Stimulated activated CD4-positive, alpha-beta T cell treated with anti-CD3 and anti-CD28 coated beads, Interleukin-2, amount 100 ng/mL, for 24 hours (primary cell): ENCODE data around the gene GPR3.
"Not testable (repeated sequence)": the region's sequence is repeated elsewhere in the genome, so short reads cannot be mapped to it uniquely, and the experiment has no call there.

Experiments
- DNase-seq, 2 donors: peaks; one replicate each; pipeline ENCODE4 v3.0.0-alpha.2; 2020

Gene GPR3

GRCh38 chr1:27400082-27400962, 7.9 kb downstream of the GPR3 start:
- DNase-seq: no peak

DNA sequence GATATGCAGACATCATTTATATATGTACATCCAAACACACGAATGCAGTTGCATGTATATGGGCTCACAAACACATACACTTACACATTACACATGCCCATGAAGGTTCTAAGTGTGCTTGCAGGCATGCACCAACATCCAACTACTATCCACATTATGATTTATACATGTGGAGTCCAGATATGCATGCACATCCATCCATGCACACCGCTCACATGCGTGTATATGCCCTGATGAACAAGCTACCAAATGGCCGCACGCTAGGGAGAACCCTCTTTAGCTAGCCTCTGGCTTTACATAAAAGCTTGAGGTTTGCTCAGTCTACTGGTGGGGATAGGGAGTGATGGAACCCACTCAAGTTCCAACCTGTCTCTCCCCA, 8.5 kb downstream of the GPR3 start:
- DNase-seq: no peak

GRCh38 chr1:27402349-27402754, 9.9 kb downstream of the GPR3 start:
- no peak for DNase-seq

GRCh38 chr1:27403065-27403726, 10.8 kb downstream of the GPR3 start:
- DNase-seq: peak in 1 of 2 donors; percentile 23

GRCh38 chr1:27403931-27404330, 11.5 kb downstream of the GPR3 start:
- DNase-seq: no peak

DNA sequence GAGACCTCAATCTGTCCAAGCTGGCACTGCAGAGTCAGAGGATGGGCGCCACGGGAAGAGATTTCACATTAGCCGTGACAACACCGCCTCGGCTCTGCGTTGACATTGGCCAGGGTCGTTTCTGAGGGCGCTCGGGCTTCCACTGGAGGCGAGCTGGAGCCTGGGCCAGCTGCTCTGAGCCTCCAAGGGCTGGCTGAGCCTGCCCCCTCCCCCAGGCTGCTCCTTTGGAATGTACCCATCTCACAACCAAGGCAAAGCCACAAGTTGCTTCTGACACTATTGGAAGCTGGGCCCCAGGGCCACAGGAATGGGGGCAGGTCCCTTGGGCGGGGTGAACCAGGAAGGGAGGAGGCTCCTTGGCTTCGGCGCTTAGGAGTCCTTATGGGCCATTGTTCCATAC, 12.7 kb downstream of the GPR3 start:
- DNase-seq: no peak

- not testable (repeated sequence) for DNase-seq
These were observed 13.4 kb downstream of the GPR3 start for GRCh38 chr1:27405598-27406361.

- DNase-seq: no peak
These were observed 13.9 kb downstream of the GPR3 start for GRCh38 chr1:27406362-27406680.

GRCh38 chr1:27406791-27407190, 14.4 kb downstream of the GPR3 start:
- not testable (repeated sequence) for DNase-seq

GRCh38 chr1:27408151-27408550, 15.7 kb downstream of the GPR3 start:
- no peak for DNase-seq

DNA sequence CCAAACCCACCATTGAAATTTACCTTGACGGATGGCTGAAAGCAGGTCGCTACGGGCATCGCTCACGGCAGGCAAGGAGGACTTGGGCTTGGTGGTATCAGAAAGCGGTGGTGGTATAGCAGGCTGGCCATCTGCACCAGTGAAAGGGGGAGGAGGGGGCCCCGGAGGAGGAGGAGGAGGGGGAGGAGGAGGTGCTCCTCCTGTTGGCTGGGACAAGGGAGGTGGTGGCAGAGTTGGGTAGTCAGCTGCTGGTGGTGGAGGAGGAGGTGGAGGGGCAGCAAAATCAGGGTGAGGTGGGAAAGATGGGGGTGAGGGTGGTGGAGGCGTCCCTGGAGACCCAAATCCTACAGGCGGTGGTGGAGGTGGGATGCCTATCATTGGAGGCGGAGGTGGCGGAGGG, 17.2 kb downstream of the GPR3 start:
- no peak for DNase-seq

GRCh38 chr1:27410709-27411108, 18.3 kb downstream of the GPR3 start:
- no peak for DNase-seq

- no peak for DNase-seq
These were observed 20.1 kb downstream of the GPR3 start for GRCh38 chr1:27412502-27412901.

GRCh38 chr1:27413004-27413403, 20.6 kb downstream of the GPR3 start:
- DNase-seq: no peak

DNA sequence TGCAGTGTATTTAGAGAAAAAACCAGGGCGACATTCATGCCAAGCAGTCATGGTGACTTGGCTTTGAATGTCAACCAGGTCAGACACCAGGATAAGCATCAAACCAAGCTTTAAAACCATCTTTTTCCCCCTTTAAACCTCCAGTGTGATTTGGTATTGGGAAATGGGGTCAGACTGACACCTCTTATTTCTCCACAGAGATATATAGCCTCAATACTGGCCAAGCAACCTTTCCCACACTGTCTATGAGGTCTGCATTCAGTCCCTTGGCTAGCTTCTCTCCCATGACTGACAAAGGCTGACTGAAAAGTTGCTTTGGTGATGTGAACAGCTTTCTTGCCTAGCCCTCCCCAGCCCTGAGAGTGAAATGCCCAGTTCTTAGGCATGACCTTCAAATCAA, 21.7 kb downstream of the GPR3 start:
- no peak for DNase-seq

GRCh38 chr1:27416387-27417111, 24.1 kb downstream of the GPR3 start:
- DNase-seq: peak; percentile 48 to 64

DNA sequence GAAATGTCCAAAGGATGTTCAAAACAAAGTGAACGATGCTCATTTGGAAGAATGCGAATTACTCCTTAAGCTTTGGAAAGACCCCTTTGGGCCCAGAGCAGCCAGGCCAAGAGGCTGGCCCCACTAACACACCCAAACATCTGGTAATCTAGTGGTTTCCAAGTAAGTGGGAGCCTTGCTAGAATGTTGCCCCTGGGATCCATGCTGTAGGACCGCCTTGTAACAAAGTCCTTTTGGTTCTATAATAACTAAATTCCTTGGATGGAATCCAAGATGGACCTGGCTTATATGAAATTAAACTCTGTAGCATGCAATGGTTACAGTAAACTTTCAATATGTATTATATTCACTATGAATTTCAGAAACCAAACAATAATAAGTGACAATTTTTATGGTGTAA, 25.3 kb downstream of the GPR3 start:
- no peak for DNase-seq

DNA sequence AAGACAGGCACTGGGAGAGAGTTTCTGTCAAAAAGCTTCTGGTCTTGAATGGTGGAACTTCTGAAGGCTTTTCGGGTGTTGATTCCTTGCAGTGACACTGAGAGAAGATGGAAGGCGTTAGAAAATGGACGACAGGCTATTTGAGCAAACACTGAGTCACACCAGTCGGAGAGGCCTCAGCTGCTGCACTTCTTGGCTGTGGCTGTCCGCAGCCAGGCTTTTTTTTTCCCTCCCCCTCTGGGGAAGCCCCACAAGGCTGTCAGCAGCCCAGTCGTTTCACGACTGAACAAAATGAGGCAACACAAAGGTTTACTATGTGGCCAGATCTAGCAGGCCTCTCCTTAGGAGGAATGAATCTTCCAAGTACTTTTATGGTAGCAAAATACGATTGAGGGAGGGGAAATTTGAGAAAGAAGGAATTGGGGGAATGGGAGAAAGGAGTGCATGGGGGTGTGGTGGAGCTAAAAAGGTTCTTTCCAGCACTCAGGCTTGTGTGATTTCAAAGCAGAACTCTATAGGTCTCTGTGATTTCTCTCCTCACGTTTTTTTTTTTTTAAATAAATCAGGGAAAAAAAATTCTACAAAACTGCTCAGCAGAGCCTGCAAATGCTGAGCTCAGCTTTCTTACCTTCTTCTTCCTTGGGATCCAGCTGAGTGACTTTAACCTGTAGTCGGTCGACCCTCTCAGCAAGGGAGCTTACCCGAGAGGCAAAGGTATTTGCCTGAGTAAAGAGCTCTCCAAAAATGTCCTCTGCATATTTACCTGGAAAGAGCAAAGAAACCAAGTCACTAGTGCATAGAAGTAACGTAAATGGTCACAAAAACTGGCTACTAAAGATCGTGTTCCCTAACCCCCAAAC, 26.1 kb downstream of the GPR3 start:
- peak; percentile 60 to 63 for DNase-seq

DNA sequence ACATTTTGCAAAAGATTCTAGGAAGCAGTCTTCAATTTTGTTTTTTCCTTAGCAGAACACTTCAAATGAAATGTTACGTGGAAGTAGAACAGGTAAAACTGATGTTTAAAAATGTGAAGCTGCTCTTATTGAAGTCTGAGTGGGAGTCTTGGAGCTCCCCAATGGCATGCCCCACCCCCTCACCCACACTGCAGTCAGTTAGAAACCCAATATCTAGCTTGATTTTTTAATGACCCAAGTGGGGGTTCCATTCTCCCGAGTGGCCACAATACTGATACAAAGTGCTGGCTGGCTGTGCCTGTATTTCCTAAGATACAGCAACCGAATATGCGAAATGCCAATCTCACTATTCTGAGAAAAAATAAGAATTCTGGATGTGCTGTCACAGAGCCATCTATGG, 31.3 kb downstream of the GPR3 start:
- no peak for DNase-seq

DNA sequence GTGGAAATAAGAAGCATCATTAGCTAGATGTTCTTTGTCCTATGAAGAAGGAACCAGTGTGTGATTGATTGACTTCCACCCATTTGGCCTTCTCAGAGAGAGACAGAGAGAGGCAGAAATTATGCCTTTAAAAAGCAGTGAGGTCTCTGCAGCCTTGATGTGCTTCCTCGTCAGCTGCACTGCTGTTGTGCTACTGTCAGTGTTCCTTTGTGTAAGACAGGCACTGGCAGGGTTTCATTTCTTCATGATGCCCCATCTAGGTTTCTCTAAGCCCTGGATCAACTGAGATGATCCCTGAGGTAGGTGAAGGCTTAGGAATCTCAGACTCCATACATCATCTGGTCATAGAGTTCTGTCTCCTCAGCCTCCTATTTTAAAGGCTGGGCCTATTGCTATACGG, 34.9 kb downstream of the GPR3 start:
- DNase-seq: no peak

DNA sequence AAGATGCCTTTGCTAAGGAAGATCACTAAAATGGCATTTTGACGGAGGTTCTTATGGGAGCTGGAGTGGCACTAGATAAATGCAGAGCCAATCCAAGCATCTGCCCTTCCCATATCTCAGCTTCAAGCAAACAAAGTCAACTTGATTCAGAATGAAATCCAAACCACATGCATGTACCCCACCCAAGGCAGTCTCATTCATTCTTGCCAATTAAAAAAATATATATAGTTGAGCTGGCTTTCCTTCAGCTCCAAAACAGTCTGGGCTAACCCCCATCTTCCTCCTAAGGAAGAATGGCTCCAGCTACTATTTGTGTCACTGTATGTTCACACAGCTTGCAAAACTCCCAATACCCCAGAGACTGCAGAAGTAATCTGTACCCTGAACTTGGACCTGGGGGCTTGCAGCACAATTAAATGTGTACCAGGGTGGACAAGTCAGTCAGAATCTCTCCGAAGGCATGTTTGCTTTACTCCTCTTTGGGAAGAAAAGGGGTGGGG, 35.4 kb downstream of the GPR3 start:
- no peak for DNase-seq
